Transverse colon (tissue), 4 donors: ENCODE results near the gene MAP4K3. TPM values are rescaled to one million over a fixed set of nuclear protein-coding genes. Genes with fewer than 3 reads are reported as not detected.

Experiments used
- DNase-seq: peaks from one replicate; pipeline ENCODE4 v3.0.0-alpha.2; 2019
- H3K27ac ChIP-seq, 4 donors: fragments of 200-600 bp; sonication (generic); 2 replicates each; pipeline ENCODE4 v1.5.1; 2016 to 2018; ENCODE audit warnings: inconsistent platforms in 4 of 4
- H3K27me3 ChIP-seq: fragments of 200-600 bp; sonication (generic); 2 replicates; pipeline ENCODE4 v1.5.1; 2017; ENCODE audit warnings: inconsistent platforms
- H3K36me3 ChIP-seq, 4 donors: fragments of 200-600 bp; sonication (generic); 2 replicates each; pipeline ENCODE4 v1.5.1; 2017 to 2019; ENCODE audit warnings: inconsistent platforms in 4 of 4
- H3K4me1 ChIP-seq, 4 donors: fragments of 200-600 bp; sonication (generic); 2 replicates each; pipeline ENCODE4 v1.5.1; 2017 to 2020; ENCODE audit warnings: inconsistent platforms in 4 of 4
- H3K4me3 ChIP-seq, 4 donors: fragments of 200-600 bp; sonication (generic); 1 replicate in 1 of 4; 2 replicates in 3 of 4; pipeline versions ENCODE4 v1.5.1 to v1.6.1; 2017 to 2019; ENCODE audit warnings: inconsistent platforms in 4 of 4
- H3K9me3 ChIP-seq, 2 donors: fragments of 200-600 bp; sonication (generic); 2 replicates each; pipeline ENCODE4 v1.5.1; 2017 to 2019; ENCODE audit warnings: inconsistent platforms in 2 of 2
- EP300 ChIP-seq: sonication (generic); formaldehyde crosslinking; IDR thresholded peaks from one replicate; pipeline ENCODE4 v1.6.1; 2017; ENCODE audit warnings: antibody characterized with exemption, low read depth
- POLR2A ChIP-seq: fragments of 450-650 bp; IDR thresholded peaks from one replicate; pipeline ENCODE4 v1.6.1; 2016; ENCODE audit warnings: antibody characterized with exemption, mild to moderate bottlenecking, moderate library complexity
- POLR2AphosphoS5 ChIP-seq, 3 donors: sonication (generic); formaldehyde crosslinking; IDR thresholded peaks; one replicate each; pipeline ENCODE4 v1.6.1; 2016; ENCODE audit warnings: antibody characterized with exemption in 3 of 3
- WGBS, 2 donors: methylation state at CpG; one replicate each; pipeline ENCODE4 v1.1.5; 2018; ENCODE audit warnings: low coverage in 1 of 2; 5-methylcytosine and 5-hydroxymethylcytosine counted together
- in situ Hi-C, 4 donors: fragments of 200-750 bp; cut with MboI; loops; one replicate each; pipeline versions ENCODE4 v1.15.0 to v1.15.1; 2017; ENCODE audit warnings: low sequenced_read_pairs in 3 of 4, low pct_ligation_motif_present in 1 of 4, low pct_unique_long_range_greater_than_20kb in 1 of 4
- intact Hi-C: fragments of 100-400 bp; cut with DNase I; formaldehyde crosslinking; loops from one replicate; pipeline ENCODE4 v1.15.1; 2023; ENCODE audit warnings: low total_unique reads
- total RNA-seq, 4 donors: library from RNA; depleted of rRNA; stranded (reverse); fragments of >200 nt; gene quantifications; one replicate each; pipeline ENCODE4 v1.1.0, GENCODE V29; 2016
- TF ChIP-seq, protein P1 (sequence below), 5 experiments: fragments of 200-600 bp in 3 of 5; fragments of 450-650 bp in 2 of 5; sonication (generic) in 3 of 5; IDR thresholded peaks; 1 replicate in 2 of 5; 2 replicates in 3 of 5; pipeline ENCODE4 v1.5.1; 2016 to 2017; ENCODE audit warnings: antibody characterized with exemption in 5 of 5, inconsistent platforms in 3 of 5, mild to moderate bottlenecking in 2 of 5, moderate library complexity in 1 of 5

The MAP4K3 gene
- total RNA-seq, 4 donors from 2014 or later: 42.6 to 131 (median 91.8) TPM

DNA sequence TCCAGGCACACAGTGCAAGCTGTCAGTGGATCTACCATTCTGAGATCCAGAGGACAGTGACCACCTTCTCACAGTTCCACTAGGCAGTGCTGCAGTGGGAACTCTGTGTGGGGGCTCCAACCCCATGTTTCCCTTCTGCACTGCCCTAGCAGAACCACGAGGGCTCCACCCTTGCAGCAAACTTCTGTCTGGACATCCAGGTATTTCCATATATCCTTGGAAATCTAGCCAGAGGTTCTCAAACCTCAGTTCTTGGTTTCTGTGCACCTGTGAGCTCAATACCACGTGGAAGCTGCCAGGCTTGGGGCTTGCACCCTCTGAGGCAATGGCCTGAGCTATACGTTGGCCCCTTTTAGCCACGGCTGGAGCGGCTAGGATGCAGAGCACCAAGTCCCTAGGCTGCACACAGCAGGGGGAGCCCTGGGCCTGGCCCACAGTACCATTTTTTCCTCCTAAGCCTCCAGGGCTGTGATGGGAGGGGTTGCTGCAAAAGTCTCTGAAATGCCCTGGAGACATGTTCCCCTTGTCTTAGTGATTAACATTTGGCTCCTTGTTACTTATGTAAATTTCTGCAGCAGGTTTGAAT is 77.5 kb downstream of the MAP4K3 start:
- no peaks in the 10 kb centered on the region for H3K4me1 ChIP-seq
- no peak overlapping the region for H3K4me3 ChIP-seq
- no peak overlapping the region for H3K27ac ChIP-seq
- 93% methylated on average over 5 of the region's 5 CpGs; no CpG with 5 or more reads in 1 of the 2 donors for WGBS, 2 donors
- in situ Hi-C loops (loop anchor here in 1 of 4 donors (25.0 kb wide), 1 partner anchor 353 kb away; no protein-coding TSS in a partner anchor), intact Hi-C loops (no loop called here)
- TF ChIP-seq POLR2AphosphoS5 (IDR thresholded peaks at IDR 0.05) (no peak), EP300 (no peak), POLR2A (no peak)
- TF ChIP-seq, protein P1, sequence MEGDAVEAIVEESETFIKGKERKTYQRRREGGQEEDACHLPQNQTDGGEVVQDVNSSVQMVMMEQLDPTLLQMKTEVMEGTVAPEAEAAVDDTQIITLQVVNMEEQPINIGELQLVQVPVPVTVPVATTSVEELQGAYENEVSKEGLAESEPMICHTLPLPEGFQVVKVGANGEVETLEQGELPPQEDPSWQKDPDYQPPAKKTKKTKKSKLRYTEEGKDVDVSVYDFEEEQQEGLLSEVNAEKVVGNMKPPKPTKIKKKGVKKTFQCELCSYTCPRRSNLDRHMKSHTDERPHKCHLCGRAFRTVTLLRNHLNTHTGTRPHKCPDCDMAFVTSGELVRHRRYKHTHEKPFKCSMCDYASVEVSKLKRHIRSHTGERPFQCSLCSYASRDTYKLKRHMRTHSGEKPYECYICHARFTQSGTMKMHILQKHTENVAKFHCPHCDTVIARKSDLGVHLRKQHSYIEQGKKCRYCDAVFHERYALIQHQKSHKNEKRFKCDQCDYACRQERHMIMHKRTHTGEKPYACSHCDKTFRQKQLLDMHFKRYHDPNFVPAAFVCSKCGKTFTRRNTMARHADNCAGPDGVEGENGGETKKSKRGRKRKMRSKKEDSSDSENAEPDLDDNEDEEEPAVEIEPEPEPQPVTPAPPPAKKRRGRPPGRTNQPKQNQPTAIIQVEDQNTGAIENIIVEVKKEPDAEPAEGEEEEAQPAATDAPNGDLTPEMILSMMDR (IDR thresholded peaks at IDR 0.05): no peak
- H3K36me3 ChIP-seq: peaks cover 0 to 9% (median 0%) of the 10 kb centered on the region in 4 donors
- H3K9me3 ChIP-seq: peaks cover 29 to 33% of the 10 kb centered on the region in 2 donors
- no peaks in the 10 kb centered on the region for H3K27me3 ChIP-seq
- no peak for DNase-seq

- Histone ChIP-seq H3K27ac (no peak overlapping the region), H3K4me3 (no peak overlapping the region), H3K4me1 (no peaks in the 10 kb centered on the region), H3K36me3 (peaks cover 0 to 6% (median 0%) of the 10 kb centered on the region in 4 donors), H3K9me3 (peaks cover 21 to 22% of the 10 kb centered on the region in 2 donors), H3K27me3 (no peaks in the 10 kb centered on the region)
- 86 to 96% methylated on average over 1 of the region's 1 CpG for WGBS, 2 donors
- in situ Hi-C loops (loop anchor here in 1 of 4 donors (25.0 kb wide), 1 partner anchor 355 kb away; no protein-coding TSS in a partner anchor), intact Hi-C loops (no loop called here)
- TF ChIP-seq EP300 (no peak), POLR2A (no peak)
- TF ChIP-seq, protein P1 (IDR thresholded peaks at IDR 0.05): no peak
- no peak for DNase-seq
These were observed 80.0 kb downstream of the MAP4K3 start for GRCh38 chr2:39356922-39357639.

DNA sequence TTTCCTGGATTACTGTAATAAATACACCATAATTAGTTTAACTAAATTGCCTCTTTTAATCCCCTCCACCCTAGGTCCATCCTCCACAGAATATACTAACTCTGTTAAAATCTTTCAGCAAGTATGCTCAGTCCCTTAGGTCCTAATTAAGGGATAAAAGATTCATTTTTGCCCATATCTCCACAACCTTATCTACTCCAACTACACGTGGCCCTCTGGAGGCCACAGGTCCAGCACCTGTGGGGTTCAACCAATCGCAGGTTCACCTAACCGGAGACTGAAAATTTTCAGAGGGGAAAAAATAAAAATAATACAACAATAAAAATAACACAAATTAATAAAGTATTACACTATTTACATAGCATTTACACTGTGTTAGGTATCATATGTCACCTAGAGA is 86.4 kb downstream of the MAP4K3 start:
- in situ Hi-C loops: loop anchor here in 1 of 4 donors (25.0 kb wide), 1 partner anchor 362 kb away; no protein-coding TSS in a partner anchor
- WGBS, 2 donors: 56 to 89% methylated on average over 2 to 3 of the region's 3 CpGs
- TF ChIP-seq POLR2A: no peak
- TF ChIP-seq POLR2AphosphoS5 (IDR thresholded peaks at IDR 0.05): no peak
- TF ChIP-seq, protein P1 (IDR thresholded peaks at IDR 0.05): no peak
- no peak for TF ChIP-seq EP300

DNA sequence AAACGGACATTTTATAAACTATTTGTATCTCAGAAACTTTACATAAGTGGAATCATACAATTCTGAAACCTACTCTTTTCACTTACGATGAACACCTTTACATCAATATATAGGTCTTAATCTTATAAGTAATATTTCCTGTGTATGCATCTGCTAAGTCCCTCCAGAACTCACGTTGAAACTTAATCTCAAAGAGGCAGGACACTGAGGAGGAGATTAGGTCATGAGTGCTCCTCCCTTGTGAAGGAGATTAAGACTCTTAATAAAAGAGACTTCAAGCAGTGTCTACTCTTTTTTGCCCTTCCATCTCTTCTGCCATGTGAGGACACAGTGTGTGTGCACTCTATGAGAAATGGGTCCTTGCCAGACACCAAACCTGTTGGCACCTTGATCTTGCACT is 98.6 kb downstream of the MAP4K3 start:
- in situ Hi-C loops (no loop called here), intact Hi-C loops (no loop called here)
- no peaks in the 10 kb centered on the region for H3K36me3 ChIP-seq
- DNase-seq: no peak
- 86 to 95% methylated on average over 3 of the region's 3 CpGs for WGBS, 2 donors
- no peak for TF ChIP-seq POLR2A
- TF ChIP-seq EP300: no peak
- TF ChIP-seq, protein P1 (IDR thresholded peaks at IDR 0.05): no peak
- no peak for TF ChIP-seq POLR2AphosphoS5 (IDR thresholded peaks at IDR 0.05)
- H3K4me1 ChIP-seq: peaks cover 0 to 3% (median 0%) of the 10 kb centered on the region in 4 donors
- no peaks in the 10 kb centered on the region for H3K9me3 ChIP-seq
- H3K27ac ChIP-seq: no peak overlapping the region
- H3K27me3 ChIP-seq: no peaks in the 10 kb centered on the region
- H3K4me3 ChIP-seq: no peak overlapping the region

More for the DNA sequence above, 86.4 kb downstream of the MAP4K3 start:
- H3K27ac ChIP-seq: no peak overlapping the region
- H3K27me3 ChIP-seq: no peaks in the 10 kb centered on the region
- H3K36me3 ChIP-seq: peaks cover 0 to 4% (median 0%) of the 10 kb centered on the region in 4 donors
- no peaks in the 10 kb centered on the region for H3K9me3 ChIP-seq
- no peak for DNase-seq
- intact Hi-C loops: no loop called here
- H3K4me3 ChIP-seq: no peak overlapping the region
- H3K4me1 ChIP-seq: no peaks in the 10 kb centered on the region
